Heart left ventricle (tissue), 16 donors: Measurements from ENCODE around the gene SLC9A3. TPM values are rescaled to one million over a fixed set of nuclear protein-coding genes. Genes with fewer than 3 reads are reported as not detected.

Experiments used
- ATAC-seq, 4 donors: fragments of 200-7000 bp; cut with Tn5 transposase; one replicate each; pipeline ENCODE4 v1.9.1; 2020 to 2022; ENCODE audit warnings: moderate library complexity in 4 of 4, mild to moderate bottlenecking in 3 of 4, moderate number of reproducible peaks in 1 of 4
- DNase-seq, 5 donors: peaks; one replicate each; pipeline ENCODE4 v3.0.0-alpha.2; 2020
- H3K27ac ChIP-seq, 12 donors: fragments of 200-600 bp; sonication (generic) in 4 of 12; one replicate each; pipeline versions ENCODE4 v1.5.0 to v1.8.0; 2016 to 2022; ENCODE audit warnings: mild to moderate bottlenecking in 2 of 12
- H3K27me3 ChIP-seq, 9 donors: fragments of 200-600 bp; sonication (generic) in 2 of 9; one replicate each; pipeline versions ENCODE4 v1.5.1 to v1.8.0; 2016 to 2022; ENCODE audit warnings: mild to moderate bottlenecking in 3 of 9
- H3K36me3 ChIP-seq, 9 donors: fragments of 200-600 bp; sonication (generic) in 2 of 9; one replicate each; pipeline versions ENCODE4 v1.5.0 to v1.8.0; 2018 to 2022; ENCODE audit warnings: mild to moderate bottlenecking in 2 of 9
- H3K4me1 ChIP-seq, 12 donors: fragments of 200-600 bp; sonication (generic) in 4 of 12; one replicate each; pipeline versions ENCODE4 v1.5.0 to v1.8.0; 2016 to 2022; ENCODE audit warnings: mild to moderate bottlenecking in 3 of 12
- H3K4me3 ChIP-seq, 12 donors: fragments of 200-600 bp; sonication (generic) in 4 of 12; one replicate each; pipeline versions ENCODE4 v1.5.0 to v1.8.0; 2017 to 2022; ENCODE audit warnings: mild to moderate bottlenecking in 9 of 12, moderate library complexity in 4 of 12
- H3K9me3 ChIP-seq, 12 donors: fragments of 200-600 bp; sonication (generic) in 4 of 12; one replicate each; pipeline versions ENCODE4 v1.5.0 to v1.8.0; 2016 to 2022; ENCODE audit warnings: mild to moderate bottlenecking in 1 of 12
- CTCF ChIP-seq, 12 donors: fragments of 200-600 bp; sonication (generic) in 4 of 12; IDR thresholded peaks; one replicate each; pipeline versions ENCODE4 v1.5.0 to v1.8.0; 2018 to 2022; ENCODE audit warnings: antibody characterized with exemption in 12 of 12, mild to moderate bottlenecking in 5 of 12
- POLR2A ChIP-seq, 2 donors: fragments of 450-650 bp; IDR thresholded peaks; one replicate each; pipeline ENCODE4 v1.6.1; 2017; ENCODE audit warnings: antibody characterized with exemption in 2 of 2, mild to moderate bottlenecking in 2 of 2, moderate library complexity in 2 of 2
- WGBS, 4 donors: extraction: QIAGEN DNeasy Blood & Tissue Kit in 2 of 4; methylation state at CpG; one replicate each; pipeline versions ENCODE4 v1.1.5 to v1.1.7; 2013 to 2018; 5-methylcytosine and 5-hydroxymethylcytosine counted together
- intact Hi-C, 10 donors: fragments of 100-400 bp; cut with DNase I; formaldehyde crosslinking; loops; one replicate each; pipeline versions ENCODE4 v1.11.1 to v1.14.2; 2022
- polyA plus RNA-seq, 2 donors: library from polyadenylated mRNA; stranded (reverse); fragments of 200-250 nt; gene quantifications; one replicate each; pipeline ENCODE4 v1.2.3, GENCODE V29; 2013
- total RNA-seq, 9 donors: library from RNA; depleted of rRNA in 2 of 9; stranded (reverse); fragments of >200 nt in 2 of 9; fragmentation: NEBNext Ultra II Directional in 3 of 9; extraction: Animal tissue kit (Norgen Biotek cat#: 25700) in 3 of 9; gene quantifications; one replicate each; pipeline versions ENCODE4 v1.1.0 to v1.2.4, GENCODE V29; 2016 to 2023
- donor health status: ischemic (EF 13 %, LVEDD 7.1; RV severe dilation, severe dysfunction).
- donor health status: healthy with polysubstance abuse.
- donor health status: DM: no; HTN: yes; CAD: no.
- donor health status: DM: no; HTN: no; CAD: no.
- donor health status: ischemic (EF 25% LVEDD 6.9; RV normal size, moderate dysfunction).
- donor health status: ischemic (EF 25% LVEDD 5.7; RV mildly dilated, moderate dysfunction).
- donor health status: healthy.
- donor health status: DM: yes; HTN: yes; CAD: no.
- donor health status: ischemic (EF 35%, LVEDD 5.7; RV mildly dilated, moderate dysfunction).
- donor health status: nonischemic (EF 11% LVEDD 7.7; RV severe dilation, severe dysfunction).
- donor health status: DM: yes; HTN: yes; CAD: no.
- donor health status: PGD.
- donor health status: ischemic (EF 29% LVEDD 5.4; RV normal size, mild dysfunction).
- donor health status: nonischemic (EF 23%, LVEDD 6.1; RV moderate dilation, normal function).

SLC9A3 gene
- total and polyA plus RNA-seq, 11 donors: 0.50 to 3.8 (median 1.0) TPM

- DNase-seq (peak in 2 of 5 donors; percentile 18 to 46), ATAC-seq (no peak)
- H3K27ac ChIP-seq: no peak overlapping the region
- 73 to 81% (median 76%) methylated on average over 13 to 14 of the region's 14 CpGs for WGBS, 4 donors
- TF ChIP-seq CTCF (IDR thresholded peaks at IDR 0.05): no peak
- no peak for TF ChIP-seq POLR2A (IDR thresholded peaks at IDR 0.05)
- peaks cover 0 to 12% (median 0%) of the 10 kb centered on the region in 9 donors for H3K27me3 ChIP-seq
- H3K4me1 ChIP-seq: peaks cover 0 to 13% (median 8%) of the 10 kb centered on the region in 12 donors
- H3K4me3 ChIP-seq: no peak overlapping the region
- H3K9me3 ChIP-seq: no peaks in the 10 kb centered on the region
- no peaks in the 10 kb centered on the region for H3K36me3 ChIP-seq
- intact Hi-C loops: loop anchor here in 1 of 10 donors (10.0 kb wide), 1 partner anchor 114 kb away; the partner anchor contains the start of gene AHRR
Measured at GRCh38 chr5:438481-438981, 85.7 kb downstream of the SLC9A3 start.

- Histone ChIP-seq H3K9me3 (no peaks in the 10 kb centered on the region), H3K4me1 (peaks cover 0 to 8% (median 6%) of the 10 kb centered on the region in 12 donors), H3K4me3 (no peak overlapping the region), H3K27ac (no peak overlapping the region), H3K36me3 (no peaks in the 10 kb centered on the region), H3K27me3 (peaks cover 0 to 17% (median 0%) of the 10 kb centered on the region in 9 donors)
- peak in 1 of 4 donors; percentile 30 for ATAC-seq
- TF ChIP-seq CTCF (IDR thresholded peaks at IDR 0.05) (no peak), POLR2A (IDR thresholded peaks at IDR 0.05) (no peak)
- intact Hi-C loops: loop anchor here in 1 of 10 donors (10.0 kb wide), 1 partner anchor 113 kb away; the partner anchor contains the start of gene AHRR
- DNase-seq: peak in 1 of 5 donors; percentile 55
- WGBS, 4 donors: 45 to 49% (median 47%) methylated on average over 14 to 18 of the region's 18 CpGs
Measured at GRCh38 chr5:437281-437771, 86.9 kb downstream of the SLC9A3 start.

DNA sequence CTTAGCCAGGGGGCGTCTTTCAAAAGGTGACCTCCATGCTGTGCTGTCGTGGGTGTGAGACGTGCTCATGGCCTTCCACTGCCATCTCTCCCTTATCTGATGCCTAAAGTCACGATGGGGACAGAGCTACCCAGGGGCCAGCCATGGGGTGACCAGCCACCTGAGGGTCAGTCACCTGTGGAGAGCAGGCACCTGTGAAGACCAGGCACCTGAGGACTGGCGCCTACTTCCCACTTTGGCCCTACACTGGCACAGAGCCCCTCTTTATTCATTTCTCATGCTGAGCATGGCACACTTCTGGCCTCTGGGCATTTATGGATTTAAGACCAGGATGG is 87.6 kb downstream of the SLC9A3 start:
- ATAC-seq (no peak), DNase-seq (no peak)
- 68 to 77% (median 72%) methylated on average over 4 to 5 of the region's 5 CpGs for WGBS, 4 donors
- H3K9me3 ChIP-seq: no peaks in the 10 kb centered on the region
- no peak overlapping the region for H3K27ac ChIP-seq
- peaks cover 0 to 17% (median 0%) of the 10 kb centered on the region in 9 donors for H3K27me3 ChIP-seq
- no peaks in the 10 kb centered on the region for H3K36me3 ChIP-seq
- intact Hi-C loops: loop anchor here in 1 of 10 donors (10.0 kb wide), 1 partner anchor 112 kb away; the partner anchor contains the start of gene AHRR
- H3K4me1 ChIP-seq: peaks cover 0 to under 1% (median 0%) of the 10 kb centered on the region in 12 donors
- TF ChIP-seq CTCF (IDR thresholded peaks at IDR 0.05): no peak
- TF ChIP-seq POLR2A (IDR thresholded peaks at IDR 0.05): no peak
- H3K4me3 ChIP-seq: no peak overlapping the region

DNA sequence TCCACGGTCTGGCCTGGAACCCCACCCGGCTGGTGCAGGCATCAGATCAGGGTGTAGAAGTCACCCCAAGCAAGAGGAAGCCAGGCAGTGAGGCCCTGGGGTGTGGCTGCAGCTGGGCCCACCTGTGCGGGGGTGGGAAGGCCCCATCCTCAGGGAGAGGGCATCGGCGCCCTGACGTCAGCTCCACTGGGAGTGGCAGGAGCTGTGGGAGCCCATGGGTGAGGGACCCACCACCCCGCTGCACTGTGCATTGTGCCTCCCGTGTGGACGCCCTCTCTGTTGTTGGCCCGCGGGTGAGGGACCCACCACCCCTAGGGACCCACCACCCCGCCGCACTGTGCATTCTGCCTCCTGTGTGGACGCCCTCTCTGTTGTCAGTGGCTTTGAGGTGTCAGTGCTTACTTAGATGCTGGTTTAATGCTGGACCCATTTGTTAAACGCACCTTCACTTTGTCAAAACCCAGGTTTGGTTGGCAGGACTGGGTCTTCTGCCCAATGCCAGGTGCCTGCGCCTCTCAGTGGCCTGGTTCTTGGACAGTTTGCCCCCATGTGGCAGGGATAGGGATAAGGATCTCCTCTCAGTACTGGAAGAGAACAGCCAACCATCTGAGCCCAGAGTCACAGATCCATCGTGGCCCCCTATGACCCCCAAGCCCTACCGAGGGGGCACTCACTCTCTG is 88.1 kb downstream of the SLC9A3 start:
- intact Hi-C loops: loop anchor here in 1 of 10 donors (10.0 kb wide), 1 partner anchor 111 kb away; the partner anchor contains the start of gene AHRR
- WGBS, 4 donors: 74 to 84% (median 82%) methylated on average over 14 to 18 of the region's 18 CpGs
- ATAC-seq: no peak
- Histone ChIP-seq H3K27me3 (peaks cover 0 to 17% (median 0%) of the 10 kb centered on the region in 9 donors), H3K4me3 (no peak overlapping the region), H3K27ac (no peak overlapping the region), H3K36me3 (no peaks in the 10 kb centered on the region), H3K4me1 (no peaks in the 10 kb centered on the region), H3K9me3 (no peaks in the 10 kb centered on the region)
- peak in 1 of 5 donors; percentile 40 for DNase-seq
- TF ChIP-seq POLR2A (IDR thresholded peaks at IDR 0.05) (no peak), CTCF (IDR thresholded peaks at IDR 0.05) (peak in 2 of 12 donors; percentile 8 to 10)
